Esophagus muscularis mucosa (tissue), 2 donors: Measurements from ENCODE around the gene WDFY4.

ENCODE experiments used
- EP300 ChIP-seq: sonication (generic); formaldehyde crosslinking; IDR thresholded peaks from one replicate; pipeline ENCODE4 v1.6.1; 2017; ENCODE audit warnings: antibody characterized with exemption
- POLR2A ChIP-seq: fragments of 450-650 bp; IDR thresholded peaks from one replicate; pipeline ENCODE4 v1.6.1; 2017; ENCODE audit warnings: antibody characterized with exemption, moderate library complexity, mild to moderate bottlenecking, low read depth

DNA sequence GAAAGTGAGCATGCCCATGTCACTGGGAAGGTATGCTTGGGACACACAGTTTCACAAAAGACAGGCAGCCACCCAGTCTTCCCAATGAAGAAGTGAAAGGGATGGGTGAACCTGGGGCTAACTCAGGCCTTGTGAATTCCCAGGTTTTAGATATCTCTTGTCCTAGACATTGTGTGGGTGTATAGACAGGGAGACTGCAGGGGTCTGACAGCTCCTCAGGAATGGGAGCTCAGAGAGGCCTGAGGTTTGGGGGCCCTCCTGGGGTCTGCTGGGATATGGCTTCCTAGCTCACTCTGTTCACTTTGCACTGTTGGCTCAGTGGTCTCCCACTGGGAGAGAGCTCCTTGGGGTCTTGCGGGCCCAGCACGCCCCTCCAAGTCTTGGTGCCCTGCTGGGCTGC, 47.0 kb downstream of the WDFY4 start:
- TF ChIP-seq POLR2A = no peak
- TF ChIP-seq EP300 = no peak
